BLaER1 (cell line): ENCODE measurements around the gene EARS2.
"Not testable (repeated sequence)": the region's sequence is repeated elsewhere in the genome, so short reads cannot be mapped to it uniquely, and the experiment has no call there.

Experiments
- H3K27ac ChIP-seq: shearing (Covaris generic); formaldehyde crosslinking; 2 replicates; pipeline ENCODE4 v1.8.1; 2022
- H3K27me3 ChIP-seq: shearing (Covaris generic); formaldehyde crosslinking; 2 replicates; pipeline ENCODE4 v1.8.1; 2022
- H3K36me3 ChIP-seq: shearing (Covaris generic); formaldehyde crosslinking; 2 replicates; pipeline ENCODE4 v1.8.1; 2022
- H3K4me1 ChIP-seq: shearing (Covaris generic); formaldehyde crosslinking; 2 replicates; pipeline ENCODE4 v1.8.1; 2022
- H3K4me2 ChIP-seq: shearing (Covaris generic); formaldehyde crosslinking; 2 replicates; pipeline ENCODE4 v1.8.1; 2022
- H3K4me3 ChIP-seq: shearing (Covaris generic); formaldehyde crosslinking; 2 replicates; pipeline ENCODE4 v1.8.1; 2022
- H3K9ac ChIP-seq: shearing (Covaris generic); formaldehyde crosslinking; 2 replicates; pipeline ENCODE4 v1.8.1; 2022
- H3K9me3 ChIP-seq: shearing (Covaris generic); formaldehyde crosslinking; 2 replicates; pipeline ENCODE4 v1.8.1; 2022
- H4K20me1 ChIP-seq: shearing (Covaris generic); formaldehyde crosslinking; 2 replicates; pipeline ENCODE4 v1.8.1; 2022
- Cebpa-rat ChIP-seq: shearing (Covaris generic); IDR thresholded peaks from 2 replicates; pipeline ENCODE4 v1.8.1; 2022

EARS2 gene

GRCh38 chr16:23556881-23557778, at the start of gene EARS2, which contains the start of gene UBFD1:
Gene EARS2, minus strand, starts transcription at chr16:23557350. Its CDS starts 7 bp downstream, at chr16:23557343.
Gene UBFD1, plus strand, starts transcription at chr16:23557727. Its CDS starts 16 bp downstream, at chr16:23557743.
- Histone ChIP-seq H3K36me3 (peaks cover 45% of the 10 kb centered on the region), H3K27ac (peak within 1 kb of the TSS; percentile 94)
- no peak for TF ChIP-seq Cebpa-rat

GRCh38 chr16:23597003-23597756, 40.0 kb upstream of the EARS2 start:
- Histone ChIP-seq H3K4me3 (no peak overlapping the region), H3K9ac (no peak overlapping the region)
- no peak for TF ChIP-seq Cebpa-rat

More at GRCh38 chr16:23556881-23557778, at the start of gene EARS2, which contains the start of gene UBFD1:
- no peaks in the 10 kb centered on the region for H3K9me3 ChIP-seq
- H3K4me3 ChIP-seq, result peak within 1 kb of the TSS; percentile 100
- peak within 1 kb of the TSS; percentile 97 for H3K9ac ChIP-seq
- no peaks in the 10 kb centered on the region for H3K27me3 ChIP-seq
- H4K20me1 ChIP-seq, result peaks cover 36% of the 10 kb centered on the region
- H3K4me1 ChIP-seq, result peaks cover 26% of the 10 kb centered on the region
- peak within 1 kb of the TSS; percentile 97 for H3K4me2 ChIP-seq

DNA sequence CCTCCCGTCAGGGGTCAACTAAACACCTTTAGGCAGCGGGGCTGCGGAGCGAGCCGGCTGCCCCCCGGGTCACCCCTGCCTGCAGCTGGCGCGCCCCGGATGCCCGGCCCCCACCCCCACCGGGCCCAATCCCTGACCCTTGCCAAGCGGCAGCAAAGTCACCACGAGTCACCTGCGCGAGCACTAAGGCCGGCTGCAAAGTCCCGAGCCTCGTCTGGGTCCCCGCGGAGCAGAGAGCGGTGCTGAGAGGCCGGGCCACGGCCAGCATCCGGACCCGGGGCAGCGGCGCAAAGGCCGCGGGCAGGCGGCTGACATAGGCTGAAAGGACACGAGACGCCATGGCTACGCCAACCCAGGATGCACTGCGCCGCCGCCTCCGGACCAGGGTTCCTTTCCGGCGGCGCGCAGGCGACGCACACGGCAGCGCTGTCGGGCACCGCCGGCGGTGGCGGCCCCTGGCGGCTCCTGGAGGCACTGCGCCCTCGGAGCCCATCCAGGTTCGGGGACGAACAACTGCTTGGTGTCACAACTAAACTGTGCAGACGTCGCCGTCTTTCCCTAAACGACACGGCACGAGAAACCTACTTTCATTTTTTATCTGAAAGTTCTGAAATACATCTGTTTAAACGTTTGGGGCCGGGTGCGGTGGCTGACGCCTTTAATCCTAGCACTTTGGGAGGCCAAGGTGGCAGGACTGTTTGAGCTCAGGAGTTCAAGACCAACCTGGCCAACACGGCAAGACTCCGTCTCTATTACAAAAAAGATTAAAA, 39.0 kb upstream of the EARS2 start, which contains the start of gene NDUFAB1:
TSS of gene NDUFAB1 (minus strand) at position 366 of the 770 bp plus-strand sequence. CDS start at position 340, 26 bp downstream.
- Histone ChIP-seq H3K4me3 (peak within 1 kb of the TSS; percentile 96), H3K27me3 (no peaks in the 10 kb centered on the region), H3K36me3 (peaks cover 41% of the 10 kb centered on the region), H4K20me1 (peaks cover 48% of the 10 kb centered on the region), H3K4me1 (peaks cover 14% of the 10 kb centered on the region), H3K9ac (peak within 1 kb of the TSS; percentile 94), H3K4me2 (peak within 1 kb of the TSS; percentile 97), H3K9me3 (no peaks in the 10 kb centered on the region), H3K27ac (peak within 1 kb of the TSS; percentile 88)
- TF ChIP-seq Cebpa-rat, result no peak

More at GRCh38 chr16:23597003-23597756, 40.0 kb upstream of the EARS2 start:
- peaks cover 37% of the 10 kb centered on the region for H4K20me1 ChIP-seq
- H3K9me3 ChIP-seq, result no peaks in the 10 kb centered on the region
- H3K27ac ChIP-seq, result no peak overlapping the region
- H3K27me3 ChIP-seq, result no peaks in the 10 kb centered on the region
- H3K36me3 ChIP-seq, result peaks cover 41% of the 10 kb centered on the region
- no peak overlapping the region for H3K4me2 ChIP-seq
- H3K4me1 ChIP-seq, result peaks cover 14% of the 10 kb centered on the region

GRCh38 chr16:23595246-23595950, 38.2 kb upstream of the EARS2 start:
- Histone ChIP-seq H3K4me2 (peak overlapping the region; percentile 97), H3K9me3 (no peaks in the 10 kb centered on the region), H3K27ac (peak overlapping the region; percentile 88), H3K4me3 (peak overlapping the region; percentile 96), H3K27me3 (no peaks in the 10 kb centered on the region), H4K20me1 (peaks cover 55% of the 10 kb centered on the region), H3K9ac (peak overlapping the region; percentile 94), H3K4me1 (peaks cover 14% of the 10 kb centered on the region), H3K36me3 (peaks cover 41% of the 10 kb centered on the region)
- TF ChIP-seq Cebpa-rat, result no peak

DNA sequence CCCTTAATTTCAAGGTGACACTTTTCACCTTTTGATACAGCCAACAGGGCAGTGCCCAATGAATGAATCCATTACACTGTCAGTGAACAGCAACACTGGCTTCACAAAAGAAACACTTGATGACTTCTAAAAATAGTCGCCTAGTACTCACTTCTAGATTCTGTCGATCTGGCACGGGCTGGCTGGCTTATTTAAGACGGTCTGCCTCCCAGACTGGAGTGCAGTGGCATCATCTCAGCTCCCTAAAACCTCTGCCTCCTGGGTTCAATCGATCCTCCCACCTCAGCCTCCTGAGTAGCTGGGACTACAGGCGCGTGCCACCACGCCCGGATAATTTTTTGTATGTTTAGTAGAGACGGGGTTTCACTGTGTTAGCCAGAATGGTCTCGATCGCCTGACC, 37.0 kb upstream of the EARS2 start:
- Histone ChIP-seq H3K27ac (no peak overlapping the region), H3K4me1 (peaks cover 14% of the 10 kb centered on the region), H3K4me3 (no peak overlapping the region), H3K27me3 (no peaks in the 10 kb centered on the region), H3K9me3 (no peaks in the 10 kb centered on the region), H3K4me2 (peak overlapping the region; percentile 97; the same call in 1 of the 2 replicates), H3K36me3 (peaks cover 52% of the 10 kb centered on the region), H3K9ac (no peak overlapping the region; the same call in 1 of the 2 replicates), H4K20me1 (peaks cover 67% of the 10 kb centered on the region)
- TF ChIP-seq Cebpa-rat, result no peak

- Histone ChIP-seq H3K36me3 (peaks cover 92% of the 10 kb centered on the region), H3K4me2 (no peak overlapping the region), H3K9ac (no peak overlapping the region), H3K4me3 (no peak overlapping the region), H3K27me3 (no peaks in the 10 kb centered on the region), H3K27ac (no peak overlapping the region), H4K20me1 (peaks cover 99% of the 10 kb centered on the region), H3K4me1 (peaks cover 11% of the 10 kb centered on the region), H3K9me3 (no peaks in the 10 kb centered on the region)
- TF ChIP-seq Cebpa-rat, result no peak
These were observed 33.0 kb upstream of the EARS2 start for GRCh38 chr16:23590181-23590580.

DNA sequence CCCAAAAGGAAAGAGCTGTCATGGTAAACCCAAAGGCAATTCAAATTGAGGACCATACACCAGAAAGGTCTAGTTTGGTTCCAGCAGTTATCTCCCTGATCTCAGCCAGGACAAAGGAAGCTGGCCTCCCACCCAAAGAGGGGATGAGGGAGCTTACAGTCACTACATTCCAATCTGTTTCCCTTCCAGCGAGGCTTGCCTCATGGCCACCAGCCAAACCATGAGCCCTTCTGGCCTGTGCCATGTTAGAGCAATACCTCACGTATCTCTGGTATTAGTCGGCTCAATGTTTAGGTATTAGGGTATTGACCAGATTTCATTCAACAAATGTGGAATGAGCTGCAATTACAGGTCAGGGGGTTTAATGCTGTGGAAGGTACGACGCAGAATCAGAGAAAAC, 30.6 kb upstream of the EARS2 start:
- Histone ChIP-seq H3K9me3 (no peaks in the 10 kb centered on the region), H3K9ac (no peak overlapping the region), H4K20me1 (peaks cover 85% of the 10 kb centered on the region), H3K4me1 (no peaks in the 10 kb centered on the region), H3K27me3 (no peaks in the 10 kb centered on the region), H3K4me3 (no peak overlapping the region), H3K4me2 (no peak overlapping the region), H3K36me3 (peaks cover 90% of the 10 kb centered on the region), H3K27ac (no peak overlapping the region)
- TF ChIP-seq Cebpa-rat, result no peak

DNA sequence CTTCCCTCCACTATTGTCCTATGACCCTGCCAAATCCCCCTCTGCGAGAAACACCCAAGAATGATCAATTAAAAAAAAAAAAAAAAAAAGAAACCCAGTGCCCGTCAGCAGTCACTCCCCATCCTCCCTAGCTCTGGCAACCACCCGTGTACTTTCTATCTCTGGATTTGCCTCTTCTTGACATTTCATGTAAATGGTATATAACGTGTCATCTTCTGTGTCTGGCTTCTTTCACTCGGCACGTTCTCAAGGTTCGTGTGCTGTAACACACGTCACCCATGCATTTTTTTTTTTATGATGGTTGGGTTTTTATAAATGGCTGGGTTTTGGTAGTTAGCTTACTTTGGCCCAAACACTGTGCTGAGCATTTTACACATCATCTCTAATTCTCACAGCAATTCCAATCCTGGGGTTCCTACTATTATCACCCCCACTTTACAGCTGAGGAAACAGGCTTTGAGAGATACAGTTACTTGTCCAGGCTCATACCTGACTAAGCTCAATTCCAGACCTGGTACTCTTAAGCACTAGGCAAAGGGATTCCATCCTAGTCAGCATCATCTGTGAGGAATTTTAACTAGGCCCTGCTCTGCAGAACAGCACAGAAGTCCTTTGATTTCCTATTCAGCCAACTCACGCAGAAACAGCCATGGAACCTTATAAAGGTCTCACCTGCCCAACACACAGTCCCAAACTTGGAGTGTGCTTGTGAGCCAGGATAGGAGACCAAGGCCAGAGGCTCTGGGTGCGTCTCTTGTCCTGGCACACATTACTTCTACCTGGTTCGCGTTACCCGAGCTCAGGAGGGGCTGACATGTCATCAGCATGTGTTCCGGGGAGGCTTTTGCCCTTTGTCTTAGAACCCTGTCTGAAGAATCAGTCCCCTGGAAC, 27.3 kb upstream of the EARS2 start:
- Histone ChIP-seq H3K36me3 (peaks cover 89% of the 10 kb centered on the region), H3K4me3 (no peak overlapping the region), H3K4me1 (no peaks in the 10 kb centered on the region), H3K27ac (no peak overlapping the region), H4K20me1 (peaks cover 74% of the 10 kb centered on the region), H3K27me3 (no peaks in the 10 kb centered on the region), H3K4me2 (no peak overlapping the region), H3K9ac (no peak overlapping the region), H3K9me3 (no peaks in the 10 kb centered on the region)
- TF ChIP-seq Cebpa-rat, result no peak

- not testable (repeated sequence) for H3K4me1 ChIP-seq, H3K9ac ChIP-seq, H3K27ac ChIP-seq, H3K4me3 ChIP-seq, H3K9me3 ChIP-seq, H3K27me3 ChIP-seq, H3K4me2 ChIP-seq
- peaks cover 89% of the 10 kb centered on the region for H3K36me3 ChIP-seq
- H4K20me1 ChIP-seq, result peaks cover 67% of the 10 kb centered on the region
These were observed 26.1 kb upstream of the EARS2 start for GRCh38 chr16:23583271-23583670.
